HepG2 (cell line): ENCODE data around the gene CRIM1. TPM values are rescaled to one million over a fixed set of nuclear protein-coding genes. Genes with fewer than 3 reads are reported as not detected.

Experiments
- ATAC-seq: fragments of 200-7000 bp; cut with Tn5 transposase; 3 replicates; pipeline ENCODE4 v1.9.1; 2020; ENCODE audit warnings: mild to moderate bottlenecking, moderate library complexity
- BruUV-seq: library from RNA; stranded (reverse); fragments of 400-500 nt; replicated peaks from 2 replicates; lab custom pipeline; 2021; lab: Mats Ljungman, UMichigan
- CTCF ChIA-PET: fragments of 300-600 bp; formaldehyde crosslinking; extraction: SDS; loops from one replicate; lab custom pipeline; 2021; ENCODE audit warnings: low total read pairs, inconsistent platforms, low intra/inter-chr PET ratio; lab: Yijun Ruan, JAX
- POLR2A ChIA-PET: fragments of 350-600 bp; sonication (Branson Sonifier 250); formaldehyde crosslinking; loops from one replicate; lab custom pipeline; 2020; ENCODE audit warnings: antibody characterized with exemption, inconsistent platforms; lab: Yijun Ruan, JAX
- DNase-seq: peaks from one replicate; pipeline ENCODE4 v3.0.0-alpha.2; 2015; ENCODE audit warnings: low spot score
- FAIRE-seq: peaks from 3 replicates; lab custom pipeline; 2011; peaks lifted over from hg19 to GRCh38; lab: Jason Lieb, UNC
- H2AFZ ChIP-seq: one replicate; pipeline ENCODE4 v1.6.1; 2011; ENCODE audit warnings: low read length, inconsistent platforms
- H3K27ac ChIP-seq: fragments of 300-600 bp; 3 replicates; pipeline ENCODE4 v1.8.0; 2011; ENCODE audit warnings: mixed run types, mild to moderate bottlenecking, mixed read lengths, low read length, inconsistent platforms; ENCODE audit not compliant: insufficient read depth; ENCODE audit errors: extremely low read length
- H3K27me3 ChIP-seq, 2 experiments: fragments of 200-600 bp in 1 of 2; 2 replicates in 1 of 2; 3 replicates in 1 of 2; pipeline versions ENCODE4 v1.6.0 to v1.8.0; 2011; ENCODE audit warnings: low read length in 2 of 2, mild to moderate bottlenecking in 2 of 2, moderate library complexity in 2 of 2, inconsistent platforms in 1 of 2; ENCODE audit not compliant: insufficient read depth in 2 of 2, control insufficient read depth in 1 of 2
- H3K36me3 ChIP-seq, 2 experiments: fragments of 200-600 bp in 1 of 2; replicated peaks in 1 of 2; 2 replicates in 1 of 2; 3 replicates in 1 of 2; pipeline versions ENCODE4 v1.5.1 to v1.8.0; 2011; ENCODE audit warnings: low read length in 2 of 2, inconsistent platforms in 1 of 2; ENCODE audit not compliant: insufficient read depth in 2 of 2, control insufficient read depth in 1 of 2
- H3K4me1 ChIP-seq: 2 replicates; pipeline ENCODE4 v1.5.1; 2012; ENCODE audit warnings: low read length, inconsistent platforms; ENCODE audit not compliant: insufficient read depth
- H3K4me2 ChIP-seq: 2 replicates; pipeline ENCODE4 v1.6.0; 2011; ENCODE audit warnings: low read depth, low read length, inconsistent platforms
- H3K4me3 ChIP-seq, 3 experiments: fragments of 200-600 bp in 1 of 3; sonication (generic), shearing (Covaris generic) in 1 of 3; replicated peaks in 1 of 3; 2 replicates each; pipeline ENCODE4 v1.5.1; 2011 to 2016; ENCODE audit warnings: low read length in 3 of 3, inconsistent platforms in 2 of 3, low read depth in 2 of 3, mild to moderate bottlenecking in 2 of 3, control low read depth in 1 of 3, mixed read lengths in 1 of 3; ENCODE audit not compliant: insufficient read depth in 1 of 3
- H3K79me2 ChIP-seq: one replicate; pipeline ENCODE4 v1.6.1; 2011; ENCODE audit warnings: low read length, inconsistent platforms; ENCODE audit not compliant: insufficient read depth
- H3K9ac ChIP-seq: 2 replicates; pipeline ENCODE4 v1.6.0; 2011; ENCODE audit warnings: mild to moderate bottlenecking, low read depth, low read length, inconsistent platforms; ENCODE audit not compliant: insufficient read depth
- H3K9me3 ChIP-seq: 2 replicates; pipeline ENCODE4 v1.5.1; 2012; ENCODE audit warnings: mild to moderate bottlenecking, low read length
- H4K20me1 ChIP-seq: 2 replicates; pipeline ENCODE4 v1.6.0; 2011; ENCODE audit warnings: inconsistent platforms, mild to moderate bottlenecking, low read length, moderate library complexity; ENCODE audit not compliant: insufficient read depth
- CREB1 ChIP-seq, 2 experiments: fragments of 450-650 bp in 1 of 2; IDR thresholded peaks; 2 replicates each; pipeline ENCODE4 v1.6.1; 2016 to 2017; ENCODE audit warnings: control low read depth in 1 of 2, mild to moderate bottlenecking in 1 of 2, missing compliant biosample characterization in 1 of 2, missing genetic modification characterization in 1 of 2
- HES4 ChIP-seq: sonication (generic); formaldehyde crosslinking; IDR thresholded peaks from 2 replicates; pipeline ENCODE4 v1.9.0; 2021; ENCODE audit warnings: mild to moderate bottlenecking, missing genetic modification reagents, borderline replicate concordance
- HNF4G ChIP-seq, 2 experiments: sonication (generic) in 1 of 2; formaldehyde crosslinking in 1 of 2; IDR thresholded peaks; 2 replicates each; pipeline versions ENCODE4 v1.4.0 to v1.6.1; 2011 to 2020; ENCODE audit warnings: borderline replicate concordance in 2 of 2, low read depth in 2 of 2, mild to moderate bottlenecking in 2 of 2, low read length in 1 of 2, missing genetic modification reagents in 1 of 2, moderate library complexity in 1 of 2
- PHF8 ChIP-seq: sonication (generic); formaldehyde crosslinking; IDR thresholded peaks from 2 replicates; pipeline ENCODE4 v1.5.0; 2020; ENCODE audit warnings: missing genetic modification reagents
- PLRG1 ChIP-seq: fragments of 450-650 bp; conservative IDR thresholded peaks from 2 replicates; pipeline ENCODE4 v1.6.1; 2016
- REST ChIP-seq, 2 experiments: IDR thresholded peaks; 2 replicates each; pipeline ENCODE4 v1.6.1; 2011 to 2012; ENCODE audit warnings: low read length in 2 of 2, borderline replicate concordance in 1 of 2, low read depth in 1 of 2, mild to moderate bottlenecking in 1 of 2, moderate library complexity in 1 of 2
- ZNF644 ChIP-seq: IDR thresholded peaks from 2 replicates; pipeline ENCODE4 v1.6.1; 2016; ENCODE audit warnings: low read depth
- WGBS: methylation state at CpG from one replicate; pipeline ENCODE4 v1.1.6; 2017; ENCODE audit warnings: low lambda C conversion rate; 5-methylcytosine and 5-hydroxymethylcytosine counted together
- in situ Hi-C: cut with HindIII; loops from 2 replicates; pipeline ENCODE4 v1.10.0; 2017; ENCODE audit warnings: low pct_unique_long_range_greater_than_20kb; ENCODE audit not compliant: extremely low pct_ligation_motif_present
- intact Hi-C: fragments of 100-400 bp; cut with micrococcal nuclease; formaldehyde crosslinking; loops from one replicate; pipeline ENCODE4 v1.10.0; 2022; ENCODE audit not compliant: unreplicated experiment
- polyA plus RNA-seq, 8 experiments: library from polyadenylated mRNA; depleted of rRNA in 3 of 8; stranded (reverse) in 7 of 8; unstranded in 1 of 8; fragments of >200 nt; fragmentation: Illumina TruSeq in 4 of 8; extraction: Trizol in 4 of 8; gene quantifications; 2 replicates each; pipeline versions ENCODE4 v1.2.1 to v1.2.3, GENCODE V29; 2011 to 2016; ENCODE audit warnings: low read depth in 4 of 8, missing spikeins in 1 of 8, mixed read lengths in 1 of 8; ENCODE audit not compliant: insufficient read depth in 1 of 8
- total RNA-seq, 5 experiments: library from RNA; depleted of rRNA; stranded (reverse); fragments of >200 nt; fragmentation: Illumina TruSeq; extraction: Trizol; gene quantifications; 2 replicates each; pipeline ENCODE4 v1.2.3, GENCODE V29; 2016; ENCODE audit warnings: low read depth in 1 of 5
- TF ChIP-seq, protein P1 (sequence below): IDR thresholded peaks from 2 replicates; pipeline ENCODE4 v1.6.1; 2012; ENCODE audit warnings: low read length, improper control_type of control experiment

CRIM1 gene
- total and polyA plus RNA-seq, 2 of the 13 experiments (the other 11 are each of a cell fraction or from before 2014, with no cell fraction given) = 39.1 to 69.9 TPM

GRCh38 chr2:36425608-36426355 lies 70.2 kb downstream of the CRIM1 start:
- intact Hi-C loops (no loop called here), in situ Hi-C loops (no loop called here)
- Histone ChIP-seq H3K9ac (no peak overlapping the region), H3K9me3 (no peaks in the 10 kb centered on the region), H4K20me1 (peaks cover 38% of the 10 kb centered on the region), H2AFZ (no peak overlapping the region), H3K4me2 (no peak overlapping the region), H3K27me3 (no peaks in the 10 kb centered on the region), H3K4me3 (no peak overlapping the region), H3K36me3 (peaks cover 11 to 23% of the 10 kb centered on the region in 2 experiments), H3K79me2 (peaks cover 53% of the 10 kb centered on the region), H3K27ac (no peak overlapping the region), H3K4me1 (peaks cover 25% of the 10 kb centered on the region)
- ChIA-PET CTCF (no interaction called here), POLR2A (no interaction called here)
- no peak for FAIRE-seq
- no peak for DNase-seq
- no peak for ATAC-seq
- 95% methylated on average over 3 of the region's 3 CpGs for WGBS
- TF ChIP-seq PLRG1 = no peak
- TF ChIP-seq CREB1 (IDR thresholded peaks at IDR 0.05) = no peak
- no peak for TF ChIP-seq CREB1 (CRISPR knock-in tag; IDR thresholded peaks at IDR 0.05)
- no peak for TF ChIP-seq HES4 (CRISPR knock-in tag)
- no TSS peak for BruUV-seq

- Histone ChIP-seq H3K36me3 (peaks cover 11 to 23% of the 10 kb centered on the region in 2 experiments), H3K27me3 (no peaks in the 10 kb centered on the region), H3K27ac (no peak overlapping the region), H3K4me1 (peaks cover 31% of the 10 kb centered on the region), H3K9me3 (no peaks in the 10 kb centered on the region), H3K79me2 (peaks cover 49% of the 10 kb centered on the region), H4K20me1 (peaks cover 58% of the 10 kb centered on the region), H3K4me2 (no peak overlapping the region), H3K9ac (no peak overlapping the region), H3K4me3 (no peak overlapping the region), H2AFZ (no peak overlapping the region)
- BruUV-seq = no TSS peak
- POLR2A ChIA-PET = interaction anchor here (1.0 kb wide), 1 partner anchor 47 kb away, joined by 3 read pairs; no protein-coding TSS in a partner anchor
- no CpG with 5 or more reads among the region's 2 CpGs for WGBS
- CTCF ChIA-PET = no interaction called here
- in situ Hi-C loops = no loop called here
- intact Hi-C loops = no loop called here
- ATAC-seq = peak; percentile 72
- FAIRE-seq = no peak
- peak; percentile 20 for DNase-seq
- TF ChIP-seq REST (IDR thresholded peaks at IDR 0.05; ENCODE audit: borderline replicate concordance in 1 of 2, low read depth in 1 of 2, low read length in 2 of 2) = peak; percentile 40 to 92
- TF ChIP-seq PHF8 (CRISPR knock-in tag) = no peak
- TF ChIP-seq, protein P1, sequence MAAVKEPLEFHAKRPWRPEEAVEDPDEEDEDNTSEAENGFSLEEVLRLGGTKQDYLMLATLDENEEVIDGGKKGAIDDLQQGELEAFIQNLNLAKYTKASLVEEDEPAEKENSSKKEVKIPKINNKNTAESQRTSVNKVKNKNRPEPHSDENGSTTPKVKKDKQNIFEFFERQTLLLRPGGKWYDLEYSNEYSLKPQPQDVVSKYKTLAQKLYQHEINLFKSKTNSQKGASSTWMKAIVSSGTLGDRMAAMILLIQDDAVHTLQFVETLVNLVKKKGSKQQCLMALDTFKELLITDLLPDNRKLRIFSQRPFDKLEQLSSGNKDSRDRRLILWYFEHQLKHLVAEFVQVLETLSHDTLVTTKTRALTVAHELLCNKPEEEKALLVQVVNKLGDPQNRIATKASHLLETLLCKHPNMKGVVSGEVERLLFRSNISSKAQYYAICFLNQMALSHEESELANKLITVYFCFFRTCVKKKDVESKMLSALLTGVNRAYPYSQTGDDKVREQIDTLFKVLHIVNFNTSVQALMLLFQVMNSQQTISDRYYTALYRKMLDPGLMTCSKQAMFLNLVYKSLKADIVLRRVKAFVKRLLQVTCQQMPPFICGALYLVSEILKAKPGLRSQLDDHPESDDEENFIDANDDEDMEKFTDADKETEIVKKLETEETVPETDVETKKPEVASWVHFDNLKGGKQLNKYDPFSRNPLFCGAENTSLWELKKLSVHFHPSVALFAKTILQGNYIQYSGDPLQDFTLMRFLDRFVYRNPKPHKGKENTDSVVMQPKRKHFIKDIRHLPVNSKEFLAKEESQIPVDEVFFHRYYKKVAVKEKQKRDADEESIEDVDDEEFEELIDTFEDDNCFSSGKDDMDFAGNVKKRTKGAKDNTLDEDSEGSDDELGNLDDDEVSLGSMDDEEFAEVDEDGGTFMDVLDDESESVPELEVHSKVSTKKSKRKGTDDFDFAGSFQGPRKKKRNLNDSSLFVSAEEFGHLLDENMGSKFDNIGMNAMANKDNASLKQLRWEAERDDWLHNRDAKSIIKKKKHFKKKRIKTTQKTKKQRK = no peak
- 0 out of 2 replicates have a peak, but pooled peaks have one; percentile 6 for TF ChIP-seq ZNF644 (CRISPR knock-in tag)
- TF ChIP-seq HNF4G (IDR thresholded peaks at IDR 0.05; ENCODE audit: borderline replicate concordance, low read depth, low read length) = no peak
- no peak for TF ChIP-seq HNF4G (CRISPR knock-in tag; IDR thresholded peaks at IDR 0.05; ENCODE audit: borderline replicate concordance, low read depth)
Measured at GRCh38 chr2:36427790-36428243, 72.2 kb downstream of the CRIM1 start.
